GM21360 (cell line): ENCODE data around the gene DLEC1.
"Not testable (repeated sequence)": the region's sequence is repeated elsewhere in the genome, so short reads cannot be mapped to it uniquely, and the experiment has no call there.

Experiments used
- ATAC-seq: cut with Tn5 transposase; IDR thresholded peaks from one replicate; pipeline ENCODE4 v1.9.1; 2021; ENCODE audit warnings: mild to moderate bottlenecking, moderate library complexity; ENCODE audit not compliant: unreplicated experiment

Gene DLEC1

GRCh38 chr3:38135621-38136277 is 96.7 kb downstream of the DLEC1 start:
- not testable (repeated sequence) for ATAC-seq

DNA sequence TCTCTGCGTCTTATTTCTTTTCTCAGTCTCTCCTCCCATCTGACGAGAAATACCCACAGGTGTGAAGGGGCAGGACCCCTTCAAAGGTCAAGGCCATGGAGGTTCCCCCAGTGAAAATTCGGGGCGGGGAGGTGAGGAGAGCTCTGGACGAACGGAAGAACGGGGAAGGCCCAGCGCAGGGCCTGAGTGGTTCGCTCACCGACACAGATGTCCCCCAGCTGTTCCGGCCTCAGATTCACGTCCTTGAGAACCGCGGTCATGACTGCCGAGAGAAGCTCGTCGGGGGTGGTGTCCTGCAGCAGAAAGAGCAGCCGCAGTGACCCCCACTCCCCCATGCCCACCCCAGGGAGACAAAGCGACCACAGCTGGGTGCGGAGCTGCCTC is 97.4 kb downstream of the DLEC1 start:
- no peak for ATAC-seq

DNA sequence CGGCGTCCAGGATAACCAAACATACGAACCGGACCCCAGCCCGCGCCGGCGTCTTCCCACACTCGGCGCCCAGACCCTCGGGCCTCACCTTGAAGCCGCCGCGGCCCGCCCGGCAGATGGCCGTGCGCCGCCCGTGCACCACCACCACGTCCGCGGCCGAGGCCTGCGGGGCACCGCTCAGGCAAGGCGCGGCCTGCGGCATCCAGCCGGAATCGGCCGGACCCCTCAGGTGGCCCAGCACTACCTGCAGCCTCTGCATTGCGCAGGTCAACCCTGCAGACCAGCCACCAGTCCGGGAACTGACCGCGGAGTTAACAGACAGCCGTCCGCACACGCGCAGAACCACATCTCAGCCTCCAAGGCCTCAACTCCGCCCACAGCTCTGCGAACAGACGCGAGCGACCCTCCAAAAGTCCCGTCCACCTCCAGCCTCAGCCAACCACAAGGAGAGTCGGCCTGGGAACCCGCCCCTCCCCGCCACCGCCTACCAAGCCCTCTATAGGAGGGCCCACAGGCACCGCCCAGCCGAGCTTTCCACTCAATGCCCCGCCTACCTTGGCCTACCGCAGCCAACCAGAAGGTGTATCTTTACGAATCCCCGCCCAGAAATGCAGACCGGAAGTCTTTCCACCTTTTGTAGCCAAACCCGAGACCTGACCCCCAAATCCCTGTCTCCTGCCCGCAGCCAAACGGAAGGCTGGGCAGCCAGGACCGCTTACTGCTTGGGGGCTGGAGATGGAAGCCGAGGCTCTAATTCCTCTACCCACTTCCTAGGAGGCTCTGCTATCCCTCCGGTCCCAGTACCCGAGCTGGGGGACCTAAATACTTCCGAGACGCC is 98.0 kb downstream of the DLEC1 start, which contains the start of gene ACAA1:
ACAA1 (minus strand) TSS at position 351 of the 838 bp plus-strand sequence; CDS start at position 259, 92 bp downstream.
- ATAC-seq = peak; percentile 89

DNA sequence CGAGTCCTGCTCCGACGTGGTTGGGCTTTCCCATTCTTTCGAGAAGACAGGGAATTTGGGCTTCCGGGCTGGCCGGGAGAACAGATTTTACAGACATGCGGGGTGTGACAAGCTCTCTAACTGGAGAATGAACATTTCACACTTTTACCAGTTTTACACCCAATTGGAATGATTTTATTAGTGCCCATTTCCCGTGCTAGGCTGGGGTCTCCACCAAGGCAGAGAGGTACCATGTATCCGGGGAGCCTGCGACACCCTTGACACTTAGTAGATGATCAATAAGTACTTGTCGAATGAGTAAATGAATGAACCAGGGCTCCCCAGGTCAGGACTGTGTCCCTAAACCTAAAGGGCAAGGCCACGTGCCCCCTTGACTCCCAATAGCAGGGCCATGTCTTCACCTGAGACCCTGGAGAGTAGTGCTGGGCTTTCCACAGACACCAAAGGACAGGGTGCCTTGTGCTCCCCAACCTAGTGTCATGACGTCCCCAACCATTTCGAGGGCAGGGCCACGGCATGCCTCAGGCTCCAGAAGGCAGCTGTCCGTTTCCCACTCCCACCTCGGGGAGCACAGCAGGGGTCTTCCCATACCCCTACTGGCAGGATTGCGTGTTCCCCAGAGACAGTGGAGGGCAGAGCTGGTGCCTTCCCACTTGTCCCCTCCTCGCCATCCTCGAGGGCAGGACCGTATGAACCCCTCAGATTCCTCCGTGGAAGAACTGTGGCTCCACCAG is 98.8 kb downstream of the DLEC1 start:
- no peak for ATAC-seq

DNA sequence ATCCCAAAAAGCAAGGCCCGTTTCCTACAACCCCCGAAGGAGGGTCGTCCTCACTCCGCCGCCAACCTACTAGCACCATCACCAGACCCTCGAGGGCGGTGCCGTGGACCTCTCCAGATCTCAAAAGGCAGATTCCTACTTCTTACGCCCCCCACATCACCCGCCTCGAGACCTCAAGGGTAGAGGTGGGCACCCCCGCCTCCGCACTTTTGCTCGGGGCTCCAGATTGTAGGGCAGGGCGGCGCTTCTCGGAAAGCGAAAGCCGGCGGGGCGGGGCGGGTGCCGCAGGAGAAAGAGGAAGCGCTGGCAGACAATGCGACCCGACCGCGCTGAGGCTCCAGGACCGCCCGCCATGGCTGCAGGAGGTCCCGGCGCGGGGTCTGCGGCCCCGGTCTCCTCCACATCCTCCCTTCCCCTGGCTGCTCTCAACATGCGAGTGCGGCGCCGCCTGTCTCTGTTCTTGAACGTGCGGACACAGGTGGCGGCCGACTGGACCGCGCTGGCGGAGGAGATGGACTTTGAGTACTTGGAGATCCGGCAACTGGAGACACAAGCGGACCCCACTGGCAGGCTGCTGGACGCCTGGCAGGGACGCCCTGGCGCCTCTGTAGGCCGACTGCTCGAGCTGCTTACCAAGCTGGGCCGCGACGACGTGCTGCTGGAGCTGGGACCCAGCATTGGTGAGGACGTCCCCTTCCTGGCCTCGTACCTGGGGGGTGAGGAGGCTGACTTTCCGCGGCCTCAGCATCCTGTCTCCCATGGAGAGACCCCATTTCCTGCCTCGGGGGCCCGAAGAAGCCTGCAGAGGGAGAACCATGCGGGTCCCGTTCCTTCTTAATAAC is 99.6 kb downstream of the DLEC1 start, which contains the start of gene MYD88:
MYD88 (plus strand) TSS at position 313 of the 842 bp plus-strand sequence; CDS start at position 353, 40 bp downstream.
- peak; percentile 44 for ATAC-seq

GRCh38 chr3:38139191-38139590 is 100.2 kb downstream of the DLEC1 start:
- no peak for ATAC-seq

DNA sequence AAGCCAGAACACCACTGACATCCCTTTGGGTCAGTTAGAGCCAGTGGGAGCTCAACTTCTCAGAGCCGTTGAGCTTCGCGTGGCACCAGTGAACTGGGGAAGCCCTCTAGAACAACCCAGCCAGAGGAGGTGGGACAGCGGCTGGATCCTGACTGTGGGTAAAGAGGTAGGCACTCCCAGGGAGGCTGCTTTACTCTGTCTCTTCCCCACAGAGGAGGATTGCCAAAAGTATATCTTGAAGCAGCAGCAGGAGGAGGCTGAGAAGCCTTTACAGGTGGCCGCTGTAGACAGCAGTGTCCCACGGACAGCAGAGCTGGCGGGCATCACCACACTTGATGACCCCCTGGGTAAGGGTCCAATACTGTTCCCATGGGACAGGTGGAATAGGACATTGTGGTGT is 100.6 kb downstream of the DLEC1 start:
- no peak for ATAC-seq

DNA sequence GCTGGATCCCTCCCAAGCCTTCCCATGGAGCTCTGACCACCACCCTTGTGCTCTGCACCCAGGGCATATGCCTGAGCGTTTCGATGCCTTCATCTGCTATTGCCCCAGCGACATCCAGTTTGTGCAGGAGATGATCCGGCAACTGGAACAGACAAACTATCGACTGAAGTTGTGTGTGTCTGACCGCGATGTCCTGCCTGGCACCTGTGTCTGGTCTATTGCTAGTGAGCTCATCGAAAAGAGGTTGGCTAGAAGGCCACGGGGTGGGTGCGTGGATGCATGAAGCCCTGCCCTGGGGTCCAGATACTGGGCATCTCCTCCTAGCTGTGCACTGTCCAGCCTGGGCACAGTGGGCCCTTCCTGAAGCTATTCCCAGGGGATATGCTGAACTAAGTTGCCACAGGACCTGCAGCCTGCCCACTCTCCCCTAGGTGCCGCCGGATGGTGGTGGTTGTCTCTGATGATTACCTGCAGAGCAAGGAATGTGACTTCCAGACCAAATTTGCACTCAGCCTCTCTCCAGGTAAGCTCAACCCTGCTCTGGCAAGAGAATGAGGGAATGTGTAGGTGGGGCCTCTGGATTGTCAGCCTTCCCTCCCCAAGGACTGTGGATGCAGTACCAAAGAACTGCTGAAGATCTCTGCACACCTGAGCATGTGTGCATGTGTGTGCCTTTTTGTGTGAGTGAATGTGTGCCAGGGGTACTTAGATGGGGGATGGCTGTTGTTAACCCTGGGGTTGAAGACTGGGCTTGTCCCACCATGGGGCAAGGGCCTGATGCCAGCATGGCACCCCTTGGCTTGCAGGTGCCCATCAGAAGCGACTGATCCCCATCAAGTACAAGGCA is 101.5 kb downstream of the DLEC1 start:
- ATAC-seq = no peak

GRCh38 chr3:38141173-38141951 is 102.4 kb downstream of the DLEC1 start:
- no peak for ATAC-seq

DNA sequence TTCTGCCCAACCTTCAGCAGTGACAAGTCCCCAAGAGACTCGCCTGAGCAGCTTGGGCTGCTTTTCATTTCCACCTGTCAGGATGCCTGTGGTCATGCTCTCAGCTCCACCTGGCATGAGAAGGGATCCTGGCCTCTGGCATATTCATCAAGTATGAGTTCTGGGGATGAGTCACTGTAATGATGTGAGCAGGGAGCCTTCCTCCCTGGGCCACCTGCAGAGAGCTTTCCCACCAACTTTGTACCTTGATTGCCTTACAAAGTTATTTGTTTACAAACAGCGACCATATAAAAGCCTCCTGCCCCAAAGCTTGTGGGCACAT is 102.9 kb downstream of the DLEC1 start:
- no peak for ATAC-seq

DNA sequence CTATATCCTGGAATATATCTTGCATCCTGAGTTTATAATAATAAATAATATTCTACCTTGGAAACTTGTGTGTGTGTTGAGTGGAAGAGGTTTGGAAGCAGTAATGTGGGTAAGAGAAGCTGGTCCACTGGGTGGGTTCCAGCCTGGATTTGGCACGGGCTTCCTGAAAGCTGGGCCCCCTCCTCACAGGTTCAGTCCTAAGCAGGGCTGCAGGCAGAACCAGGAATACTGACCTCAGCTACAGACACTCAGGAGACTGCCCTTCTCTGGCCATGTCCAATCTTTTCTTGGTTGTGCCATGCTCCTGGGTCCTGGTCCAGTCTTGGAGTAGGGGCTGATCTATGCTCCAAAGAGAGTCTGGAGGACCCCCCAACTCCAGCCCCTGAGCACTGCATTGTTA is 104.0 kb downstream of the DLEC1 start:
- no peak for ATAC-seq

DNA sequence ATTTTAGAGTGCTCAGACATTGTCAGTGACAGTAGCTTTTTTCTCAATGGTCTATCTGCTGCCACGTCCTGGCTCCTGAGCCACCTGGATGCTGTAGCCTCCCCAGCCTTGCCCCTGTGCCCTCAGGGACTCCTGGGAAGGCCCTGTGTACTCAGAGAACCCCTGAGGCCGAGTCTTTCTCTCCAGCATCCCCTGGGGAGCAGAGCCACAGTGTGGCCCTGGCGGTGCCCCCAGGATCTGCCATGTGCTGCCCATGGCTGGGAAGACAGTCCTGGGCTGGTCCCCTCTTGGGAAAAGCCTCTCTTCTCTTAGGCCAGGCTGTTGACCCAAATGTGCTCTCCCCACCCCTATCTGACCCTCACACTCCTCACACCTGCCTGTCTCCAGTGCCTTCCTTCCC is 104.5 kb downstream of the DLEC1 start:
- no peak for ATAC-seq

DNA sequence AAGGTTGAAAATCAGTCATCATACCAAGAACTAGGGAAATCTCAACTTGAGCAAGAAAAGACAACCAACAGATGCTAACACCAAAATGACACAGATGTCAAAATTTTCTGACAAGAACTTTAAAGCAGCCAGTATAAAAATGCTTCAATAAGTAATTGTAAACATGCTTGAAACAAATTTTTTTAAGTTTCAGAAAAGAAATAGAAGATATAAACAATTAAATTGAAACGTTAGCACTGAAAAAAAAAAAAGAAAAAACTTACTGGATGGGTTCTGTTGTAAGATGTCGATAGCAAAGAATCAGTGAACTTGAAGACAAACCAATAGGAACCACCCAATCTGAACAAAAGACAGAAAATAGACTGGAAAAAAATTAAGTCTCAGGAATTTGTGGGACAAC is 107.5 kb downstream of the DLEC1 start:
- no peak for ATAC-seq

DNA sequence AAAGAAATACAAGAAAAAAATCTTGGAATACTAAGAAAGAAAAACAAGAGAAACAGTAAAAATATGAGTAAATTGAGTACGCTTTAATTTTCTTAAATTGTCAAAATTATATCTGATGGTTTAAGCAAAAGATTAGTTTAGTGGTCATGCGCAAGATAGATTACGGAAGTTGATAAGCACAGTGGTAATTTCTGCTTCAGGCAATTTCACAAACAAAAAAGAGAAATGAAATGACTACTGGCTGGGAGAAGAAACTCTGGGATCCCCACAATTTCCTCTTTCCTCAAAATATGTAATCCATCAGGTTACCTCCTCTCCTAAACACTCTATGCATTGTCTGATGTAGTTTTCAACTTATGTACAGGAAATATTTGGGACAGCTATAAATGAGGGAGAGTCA is 108.4 kb downstream of the DLEC1 start:
- no peak for ATAC-seq

DNA sequence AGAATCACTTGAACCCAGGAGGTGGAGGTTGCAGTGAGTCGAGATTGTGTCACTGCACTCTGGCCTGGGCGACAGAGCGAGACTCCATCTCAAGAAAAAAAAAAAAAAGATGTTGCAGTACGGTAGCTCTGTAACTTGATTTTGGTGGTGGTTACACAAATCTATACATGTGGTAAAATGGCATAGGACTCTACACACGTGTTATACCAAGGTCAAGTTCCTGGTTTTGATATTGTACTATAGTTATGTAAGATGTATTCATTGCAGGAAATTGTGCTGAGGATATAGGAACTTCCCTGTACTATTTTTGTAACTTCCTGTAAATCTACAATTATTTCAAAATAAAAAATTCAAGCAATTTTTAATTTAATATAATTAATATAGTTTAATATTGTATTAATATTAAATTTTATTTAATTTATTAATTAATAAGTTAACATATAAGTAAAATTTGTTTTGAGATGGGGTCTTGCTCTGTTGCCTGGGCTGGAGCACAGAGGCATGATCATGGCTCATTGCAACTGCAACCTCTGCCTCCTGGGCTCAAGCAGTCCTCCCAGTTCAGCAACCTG is 109.4 kb downstream of the DLEC1 start:
- ATAC-seq = no peak

- no peak for ATAC-seq
Measured at GRCh38 chr3:38149708-38150107, 110.7 kb downstream of the DLEC1 start.

DNA sequence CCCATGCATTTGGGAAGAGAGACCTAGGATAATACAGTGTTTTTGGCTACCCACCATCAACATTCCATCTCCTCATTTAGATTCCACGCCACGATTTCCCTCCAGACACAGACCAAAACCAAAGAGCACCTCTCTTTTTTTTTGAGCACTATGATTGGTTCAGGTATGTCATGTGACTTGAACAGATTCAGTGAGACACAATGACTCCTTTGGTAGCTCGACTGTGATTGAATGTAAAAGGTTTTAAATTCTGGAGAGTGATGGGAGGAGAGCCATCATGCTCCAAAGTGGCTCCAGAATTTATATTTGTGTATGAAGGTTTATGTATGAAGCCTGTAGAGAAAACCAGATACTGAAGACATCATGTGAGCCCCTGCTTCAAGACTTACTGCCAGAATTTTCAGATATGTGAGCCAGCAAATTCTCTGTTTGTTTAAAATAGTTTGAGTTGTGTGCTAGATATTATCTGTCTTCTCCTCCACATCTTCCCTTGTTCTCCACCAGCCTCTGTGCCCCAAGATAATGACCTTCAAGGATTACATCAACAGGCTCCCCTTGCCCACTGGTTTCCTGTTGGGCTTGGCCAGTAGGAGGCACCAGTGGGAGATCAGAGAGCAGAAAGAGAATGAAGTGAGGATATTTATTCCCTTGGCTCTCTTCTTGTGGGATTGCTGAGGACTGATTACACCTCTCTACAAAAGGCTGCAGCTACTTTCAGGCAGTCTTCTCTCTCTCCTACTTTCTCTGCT is 111.9 kb downstream of the DLEC1 start:
- ATAC-seq = no peak

GRCh38 chr3:38151667-38152265 is 112.8 kb downstream of the DLEC1 start:
- no peak for ATAC-seq
